GM18511 (cell line): ENCODE data around the gene SPRY4.
A peak's percentile ranks its signal among the peaks of the same experiment; 100 is the strongest.
"Not testable (repeated sequence)": the region's sequence is repeated elsewhere in the genome, so short reads cannot be mapped to it uniquely, and the experiment has no call there.

ENCODE experiments used
- ATAC-seq: cut with Tn5 transposase; IDR thresholded peaks from one replicate; pipeline ENCODE4 v1.9.1; 2021; ENCODE audit warnings: mild to moderate bottlenecking, moderate library complexity; ENCODE audit not compliant: unreplicated experiment

The SPRY4 gene

DNA sequence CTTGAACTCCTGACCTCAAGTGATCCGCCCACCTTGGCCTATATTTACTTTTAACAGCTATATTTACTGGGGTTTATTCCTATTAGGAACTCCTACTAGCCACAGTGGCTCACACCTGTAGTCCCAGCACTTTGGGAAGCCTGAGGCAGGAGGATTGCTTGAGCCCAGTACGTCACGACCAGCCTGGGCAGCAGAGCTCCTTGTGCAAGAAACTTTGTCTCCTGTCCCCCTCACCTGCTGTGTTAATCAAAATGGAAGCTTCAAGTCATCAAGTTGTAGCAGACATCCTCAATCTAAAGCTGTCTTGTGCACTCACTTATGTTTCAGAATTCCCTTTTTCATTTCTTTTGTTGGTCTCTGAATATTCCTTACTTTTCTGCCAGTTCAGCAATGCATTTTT, 15.0 kb upstream of the SPRY4 start:
- no peak for ATAC-seq

DNA sequence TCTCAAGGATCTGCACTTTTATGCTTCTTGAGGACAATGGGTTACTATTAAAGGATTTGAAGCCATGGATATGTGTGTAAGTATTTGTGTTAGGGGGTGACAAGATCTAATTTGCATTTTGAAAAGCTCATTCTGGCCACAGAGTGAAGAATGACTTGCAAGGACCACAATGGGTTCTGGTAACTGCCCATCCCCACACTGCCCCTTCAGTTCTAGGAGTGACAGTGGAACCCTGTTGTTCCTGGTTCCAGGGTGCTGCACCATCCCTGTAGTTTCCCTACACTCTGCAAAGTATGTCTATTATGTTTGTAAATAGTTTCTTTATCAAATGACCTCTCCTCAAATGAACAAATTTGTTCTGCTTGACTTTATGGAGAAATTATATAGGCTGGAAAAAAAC, 9.7 kb upstream of the SPRY4 start:
- no peak for ATAC-seq

DNA sequence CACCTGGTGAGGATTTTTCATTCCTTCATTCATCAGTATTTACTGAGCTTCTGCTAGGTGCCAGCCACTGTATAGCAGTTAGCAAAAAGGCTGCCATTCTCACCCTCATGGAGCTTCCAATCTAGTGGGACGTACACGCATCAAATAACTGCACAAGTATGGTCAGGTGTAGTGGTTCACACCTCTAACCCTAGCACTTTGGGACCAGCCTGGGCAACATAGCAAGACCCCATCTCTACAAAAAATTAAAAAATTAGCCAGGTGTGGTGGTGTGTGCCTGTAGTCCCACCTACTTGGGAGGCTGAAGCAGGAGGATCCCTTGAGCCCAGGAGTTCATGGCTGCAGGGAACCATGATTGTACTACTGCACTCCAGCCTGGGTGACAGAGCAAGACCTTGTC, 8.9 kb upstream of the SPRY4 start:
- not testable (repeated sequence) for ATAC-seq

DNA sequence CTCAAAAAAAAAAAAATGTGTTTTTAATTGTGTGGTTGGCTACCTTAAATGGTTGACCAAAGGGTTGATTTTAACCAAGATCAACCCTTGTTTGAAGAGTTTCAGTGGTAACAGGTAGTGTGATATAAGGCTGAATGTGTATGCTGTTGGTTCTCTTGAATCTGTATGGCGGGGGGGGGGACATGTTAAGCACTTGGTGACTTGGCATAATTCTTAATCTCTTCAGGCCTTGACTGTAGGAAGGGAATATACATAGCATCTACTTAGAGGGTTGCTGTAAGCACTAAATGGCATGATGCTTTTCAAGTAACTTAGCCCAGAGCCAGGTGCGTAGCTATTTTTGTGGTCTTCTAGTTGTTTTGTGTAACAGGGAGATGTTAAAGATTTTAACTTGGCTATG, 5.6 kb upstream of the SPRY4 start:
- ATAC-seq = no peak

DNA sequence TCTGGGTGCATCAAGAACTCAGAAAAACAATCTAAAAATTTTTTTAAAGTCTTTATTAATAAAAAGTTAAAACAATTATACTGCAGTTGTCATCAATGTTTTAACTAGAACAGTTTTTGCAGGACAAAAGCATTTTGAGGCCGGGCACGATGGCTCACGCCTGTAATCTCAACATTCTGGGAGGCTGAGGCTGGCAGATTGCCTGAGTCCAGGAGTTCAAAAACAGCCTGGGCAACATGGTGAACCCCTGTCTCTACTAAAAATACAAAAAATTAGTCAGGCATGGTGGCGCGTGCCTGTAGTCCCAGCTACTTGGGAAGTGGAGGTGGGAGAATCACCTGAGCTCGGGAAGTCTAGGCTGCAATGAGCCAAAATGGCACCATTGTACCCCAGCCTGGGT, 5.2 kb upstream of the SPRY4 start:
- ATAC-seq = no peak

DNA sequence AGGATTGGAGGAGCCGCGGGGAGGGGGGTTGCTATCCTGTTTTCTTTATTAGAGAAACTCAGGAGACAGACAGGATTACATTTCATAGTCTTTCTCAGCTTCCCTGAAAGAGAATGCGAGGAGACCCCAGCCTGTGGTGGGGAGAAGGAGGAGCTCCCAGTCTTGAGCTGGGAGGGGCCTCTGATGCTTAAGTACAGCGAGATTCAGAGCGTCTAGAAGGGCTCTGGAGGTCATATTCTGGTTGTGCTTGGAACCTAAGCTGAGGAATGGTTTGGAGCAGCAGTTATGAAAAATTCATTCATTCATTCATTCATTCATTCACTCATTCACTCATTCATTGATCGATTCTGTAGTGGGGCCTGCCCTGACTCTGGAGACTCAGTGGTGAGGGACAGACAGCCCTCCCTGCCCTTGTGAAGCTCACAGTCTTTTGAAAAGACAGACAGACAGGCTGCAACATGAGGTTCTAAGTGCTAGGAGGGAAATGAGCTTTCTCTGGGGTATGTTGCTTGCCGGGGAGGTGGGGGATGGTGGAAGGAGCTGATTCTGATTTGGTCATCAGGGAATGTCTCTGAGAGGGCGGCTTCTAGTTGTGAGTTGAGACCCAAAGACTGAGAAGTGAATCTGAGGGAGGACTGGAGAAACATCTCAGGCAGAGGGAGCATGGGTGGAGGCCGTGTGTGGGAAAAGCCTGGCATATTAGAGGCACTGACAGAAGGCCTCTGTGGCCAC, 2.5 kb upstream of the SPRY4 start:
- ATAC-seq = no peak

DNA sequence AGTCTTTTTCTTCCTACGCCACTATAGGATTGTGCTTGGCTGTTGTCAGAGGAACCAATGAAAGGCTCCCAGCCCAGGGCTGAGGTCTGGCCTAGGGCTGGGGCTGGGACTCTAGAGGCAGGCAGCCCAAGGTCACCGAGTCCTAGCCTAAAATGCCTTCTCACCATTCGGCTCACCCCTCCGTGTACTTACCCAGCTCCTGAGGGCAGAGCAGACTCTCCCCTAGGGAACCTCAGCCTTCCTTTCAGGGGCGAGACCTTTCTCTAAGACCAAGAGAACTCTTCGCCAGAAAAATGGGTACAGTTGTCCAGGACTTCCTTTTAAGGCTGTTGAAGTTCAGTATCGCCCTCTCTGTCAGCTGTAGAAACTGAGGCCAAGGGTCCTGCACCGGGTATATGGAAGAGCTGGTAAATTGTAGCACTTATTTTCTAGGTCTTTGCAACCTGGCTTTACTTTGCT, 1.7 kb upstream of the SPRY4 start:
- no peak for ATAC-seq

DNA sequence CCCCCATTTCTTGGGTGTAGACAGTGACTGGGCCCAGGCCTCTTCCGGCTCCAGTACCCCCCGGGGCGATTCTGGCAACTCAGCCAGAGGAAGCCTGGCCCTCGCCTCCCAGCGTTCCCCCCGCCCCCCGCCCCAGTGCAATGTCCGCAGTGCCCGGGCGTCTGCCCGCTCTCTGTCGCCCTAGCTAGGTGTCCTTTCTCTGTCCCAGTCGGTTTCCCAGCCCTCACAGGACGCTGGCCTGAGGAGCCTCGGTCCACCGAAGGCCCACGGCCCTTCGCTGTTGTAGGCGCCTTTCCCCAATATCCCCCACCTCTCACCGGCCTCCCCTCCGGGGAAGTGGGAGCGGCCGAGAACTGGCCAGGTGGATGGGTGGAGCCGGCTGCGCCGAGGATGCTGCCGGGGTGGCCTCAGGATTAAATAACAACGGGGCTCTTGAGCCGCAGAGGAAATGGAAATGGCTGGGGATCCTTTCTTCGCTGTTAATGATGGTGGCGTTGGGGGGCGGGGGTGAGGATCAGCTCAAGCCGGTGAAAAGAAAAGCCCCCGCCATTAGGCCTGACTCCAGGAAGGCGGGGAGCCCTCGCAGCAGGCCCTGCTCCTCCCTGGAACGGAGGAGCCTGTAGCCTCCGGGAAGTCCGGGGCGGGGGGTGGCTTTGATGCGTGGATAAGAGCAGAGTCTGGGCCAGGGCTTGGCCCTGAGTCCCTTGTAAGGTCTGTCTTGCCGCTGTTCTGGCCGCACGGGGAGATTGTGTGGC, 1.1 kb upstream of the SPRY4 start:
- ATAC-seq = peak; percentile 26

DNA sequence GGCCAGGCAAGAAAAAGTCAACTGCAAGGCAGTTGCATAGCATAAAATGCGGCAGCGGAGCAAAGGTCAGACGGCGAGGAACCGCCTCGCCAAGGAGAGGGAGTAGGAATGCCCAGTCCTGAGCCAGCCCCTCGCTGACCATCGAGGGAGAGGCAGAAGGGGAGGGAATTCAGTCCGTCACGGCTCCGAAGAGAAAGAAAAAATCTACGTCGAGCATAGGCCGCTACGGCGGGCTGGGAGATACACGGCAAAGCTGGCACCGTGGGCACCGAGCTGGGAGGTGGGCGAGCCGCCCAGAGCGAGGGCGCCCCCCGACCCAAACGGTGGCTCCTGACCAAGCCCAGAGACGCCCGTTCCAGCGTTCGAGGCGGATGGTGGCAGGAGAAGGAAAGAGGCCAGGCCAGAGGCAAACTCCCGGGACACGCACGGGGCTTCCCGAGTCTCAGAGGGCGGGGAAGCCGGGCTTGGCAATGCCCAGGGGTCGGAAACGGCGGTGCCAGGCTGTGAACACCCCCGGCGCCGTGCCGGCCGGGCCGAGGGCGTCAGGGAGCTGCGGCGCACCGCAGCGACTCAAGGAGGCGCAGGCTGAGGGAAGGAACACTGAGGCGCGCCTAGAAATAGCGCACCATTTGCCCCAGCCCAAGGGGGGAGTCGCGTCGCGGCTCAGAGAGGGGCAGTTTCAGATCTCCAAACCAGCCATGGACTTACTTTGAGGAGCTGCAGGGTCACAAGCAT, 518 bp downstream of the SPRY4 start:
- peak; percentile 51 for ATAC-seq

DNA sequence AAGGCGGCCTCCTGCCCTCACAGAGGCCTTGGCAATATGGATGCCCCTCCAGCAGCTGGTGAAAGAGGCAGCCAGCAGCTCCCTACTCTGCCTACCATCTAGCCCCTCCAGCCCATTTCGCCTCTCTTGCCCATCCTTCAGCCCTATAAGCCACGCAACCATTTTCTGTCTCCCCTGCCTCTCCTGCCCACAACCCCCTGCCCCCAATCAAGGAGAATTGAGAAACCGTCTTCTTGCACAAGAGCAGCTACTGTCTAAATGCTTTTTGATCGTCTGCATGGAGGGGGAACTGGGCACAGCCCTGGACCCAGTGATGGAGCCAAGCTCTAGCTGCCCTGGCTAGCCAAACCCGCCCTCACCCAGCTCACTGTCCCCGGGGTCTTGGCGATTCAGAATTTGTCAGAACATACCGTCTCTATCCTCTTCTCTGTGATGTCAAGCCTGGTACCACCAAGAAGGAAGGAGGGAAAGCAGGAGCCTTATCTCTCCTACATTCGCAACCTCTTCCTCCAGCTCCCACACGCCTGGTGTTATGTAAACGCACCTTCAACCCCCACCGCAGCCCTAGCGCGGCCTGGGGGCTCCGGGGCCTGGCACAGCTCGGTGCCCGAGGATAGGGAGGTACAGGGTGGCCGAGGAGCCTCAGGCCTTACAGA, 1.2 kb downstream of the SPRY4 start:
- no peak for ATAC-seq

DNA sequence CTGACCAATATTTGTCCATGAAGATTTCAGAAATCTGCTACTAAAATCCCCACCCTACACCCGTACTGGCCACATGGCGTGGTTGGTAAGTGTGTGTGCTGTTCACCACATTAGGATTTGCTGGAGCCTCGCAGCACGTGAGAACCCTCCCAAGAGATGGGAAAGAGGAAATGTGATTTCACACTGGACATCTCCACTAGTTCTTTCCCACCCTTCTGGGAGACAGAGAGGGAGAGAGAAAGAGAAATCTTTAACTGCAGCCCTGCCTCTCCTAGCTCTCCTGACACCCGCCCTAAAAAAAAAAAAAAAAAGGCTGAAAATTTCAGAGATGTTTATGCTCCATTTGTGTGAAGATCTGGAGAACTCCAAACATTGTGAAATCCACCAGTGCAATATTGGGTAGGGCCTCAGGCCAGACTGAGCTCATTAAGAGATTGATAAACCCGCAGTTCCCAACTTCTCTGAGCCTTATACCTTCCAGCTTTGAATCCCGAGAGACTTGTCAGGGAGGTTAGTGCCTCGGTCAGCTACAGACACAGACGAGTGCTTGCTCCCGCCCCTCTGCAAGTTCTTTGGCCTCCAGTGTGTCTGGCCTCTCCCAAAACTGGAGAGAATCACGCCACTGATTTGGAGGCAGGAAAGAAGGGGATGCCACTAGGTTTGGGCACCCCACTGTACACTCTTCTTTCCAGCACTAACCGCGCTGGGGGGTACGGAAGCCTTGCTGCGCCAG, 1.9 kb downstream of the SPRY4 start:
- no peak for ATAC-seq

DNA sequence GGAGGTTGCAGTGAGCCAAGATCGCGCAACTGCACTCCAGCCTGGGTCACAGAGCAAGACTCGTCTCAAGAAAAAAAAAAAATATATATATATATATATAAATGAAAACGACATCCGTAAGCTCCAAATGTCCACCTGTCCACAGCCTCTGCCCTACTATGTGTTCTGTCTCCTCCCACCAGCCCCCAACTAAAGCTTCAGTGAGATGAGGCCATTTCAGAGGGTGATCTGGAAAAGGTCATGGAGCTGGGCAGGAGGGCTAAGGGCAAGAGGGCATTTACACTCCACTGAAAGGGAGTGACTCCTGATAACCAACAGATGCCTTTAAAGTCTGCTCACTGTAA, 2.4 kb downstream of the SPRY4 start:
- ATAC-seq = no peak

DNA sequence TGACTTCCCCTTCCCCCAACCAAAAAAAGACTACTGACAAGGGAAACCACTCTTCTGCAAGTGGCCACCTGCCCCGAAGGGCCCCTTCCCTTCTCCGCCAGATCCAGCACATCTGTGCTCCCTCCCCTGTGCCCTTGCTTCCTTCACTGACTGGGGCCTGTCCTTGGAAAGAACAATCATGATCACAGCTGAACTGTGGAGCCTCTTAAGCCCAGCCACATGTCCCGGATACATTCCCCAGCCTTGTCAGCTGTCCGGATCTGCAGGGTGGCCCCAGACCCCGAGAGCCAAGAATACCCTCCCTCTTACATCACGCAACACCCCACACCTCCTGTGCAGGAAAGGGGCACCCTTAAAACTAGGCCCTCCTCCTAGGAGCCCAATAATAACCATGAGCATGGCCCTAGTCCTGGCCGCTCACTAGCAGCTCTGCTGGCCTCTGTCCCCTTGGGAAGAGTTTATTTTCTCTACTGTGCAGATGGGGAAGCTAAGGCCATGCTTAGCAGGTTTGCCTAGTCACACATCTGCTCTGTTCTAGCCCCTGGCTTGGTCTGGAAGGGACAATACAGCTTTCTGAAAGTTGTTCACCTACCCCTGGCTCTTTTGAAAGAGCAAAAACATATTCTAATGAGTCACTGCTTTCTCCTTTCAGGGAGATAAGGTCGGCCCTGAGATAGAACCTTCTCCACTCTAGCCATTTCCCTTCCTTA, 3.8 kb downstream of the SPRY4 start:
- no peak for ATAC-seq

DNA sequence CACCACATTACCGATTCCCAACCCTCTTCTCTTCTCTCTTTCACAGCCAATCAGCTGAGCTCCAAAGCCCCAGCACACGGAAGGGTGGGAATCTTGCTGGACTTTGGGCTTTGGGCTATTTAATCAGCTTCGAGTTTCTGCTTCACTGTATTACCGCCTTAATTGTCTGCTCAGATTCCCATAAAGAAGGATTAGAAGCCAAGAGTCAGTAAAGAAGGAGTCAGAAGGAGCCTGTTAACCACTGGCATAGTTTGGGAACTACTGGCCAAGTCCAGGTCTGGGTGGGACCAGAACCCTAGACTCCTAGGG, 4.4 kb downstream of the SPRY4 start:
- ATAC-seq = no peak

DNA sequence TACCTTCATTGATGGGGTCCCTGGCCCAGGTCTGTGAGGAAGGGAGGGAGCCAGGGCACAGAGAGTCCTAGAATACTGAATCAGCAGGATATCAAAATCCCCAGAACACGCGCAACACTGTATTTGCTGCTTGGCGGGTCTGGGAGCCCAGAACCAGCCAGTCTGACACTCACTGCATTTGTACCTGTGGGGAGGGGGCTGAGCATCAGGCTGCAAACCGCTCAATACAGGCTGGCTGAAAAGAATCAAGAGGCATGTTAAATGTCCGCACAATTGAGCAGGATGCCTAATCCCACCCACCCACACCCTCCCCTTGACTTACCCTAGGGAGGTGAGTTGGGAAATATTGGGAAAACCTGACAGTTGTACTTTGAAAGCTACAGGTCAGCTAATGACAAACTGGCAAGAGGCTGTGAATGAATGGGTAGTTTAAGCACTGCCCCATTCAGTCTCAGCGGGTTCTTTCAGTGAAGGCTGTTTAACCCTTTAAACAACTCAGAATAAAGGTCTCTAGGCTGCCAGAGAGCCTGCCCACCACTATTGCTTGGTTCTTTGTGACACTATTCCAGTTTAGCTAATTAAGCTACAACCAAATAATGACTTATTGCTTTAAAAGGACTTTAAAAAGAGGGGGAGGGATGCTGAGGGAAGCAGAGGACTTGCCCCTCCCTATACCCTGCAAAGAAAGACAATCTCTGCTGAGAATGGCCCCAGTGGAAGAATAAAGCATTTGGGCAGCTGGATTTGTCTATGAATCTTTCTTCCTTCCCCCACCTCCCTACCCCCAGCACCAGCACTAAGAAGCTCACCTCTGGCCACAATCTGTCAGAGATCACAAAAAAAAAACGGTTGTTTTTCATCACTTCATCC, 5.0 kb downstream of the SPRY4 start:
- ATAC-seq = no peak

DNA sequence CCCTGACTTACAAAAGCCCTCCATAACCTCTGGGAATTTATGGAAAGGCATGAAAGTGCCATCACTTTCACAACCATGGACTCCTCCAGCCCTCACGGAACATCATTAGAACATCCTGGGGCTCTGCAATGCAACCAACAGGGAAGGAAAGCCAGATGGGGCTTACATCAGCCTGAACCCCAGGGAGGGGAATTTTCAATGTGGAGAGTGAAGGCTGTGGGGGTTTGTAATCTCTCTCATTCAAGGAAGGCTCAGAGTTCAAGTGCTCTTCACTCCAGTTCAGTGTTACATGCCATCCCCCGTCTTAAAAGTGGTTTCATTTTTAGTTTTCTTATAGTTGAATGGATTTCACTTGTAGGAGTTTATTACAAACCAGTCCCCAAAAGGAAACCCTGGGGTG, 5.7 kb downstream of the SPRY4 start:
- no peak for ATAC-seq

DNA sequence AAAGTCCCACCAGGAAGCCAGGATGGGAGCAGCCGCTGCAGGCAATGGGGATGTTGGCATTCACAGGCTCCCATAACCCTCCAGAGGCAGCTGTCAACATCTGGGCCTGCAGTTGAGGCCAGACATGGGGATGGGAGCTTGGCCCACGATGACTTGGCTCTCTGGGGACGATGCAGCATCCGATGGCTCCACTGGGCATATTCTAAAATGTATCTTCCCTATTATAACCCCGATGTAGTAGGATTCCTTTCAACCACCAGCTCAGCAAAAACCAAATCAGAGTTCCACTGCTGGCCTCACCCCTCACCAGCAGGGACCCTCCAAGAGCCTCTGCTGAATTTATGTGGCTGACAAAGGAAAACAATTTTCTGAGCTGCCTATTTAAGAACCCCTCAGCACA, 7.1 kb downstream of the SPRY4 start:
- no peak for ATAC-seq

DNA sequence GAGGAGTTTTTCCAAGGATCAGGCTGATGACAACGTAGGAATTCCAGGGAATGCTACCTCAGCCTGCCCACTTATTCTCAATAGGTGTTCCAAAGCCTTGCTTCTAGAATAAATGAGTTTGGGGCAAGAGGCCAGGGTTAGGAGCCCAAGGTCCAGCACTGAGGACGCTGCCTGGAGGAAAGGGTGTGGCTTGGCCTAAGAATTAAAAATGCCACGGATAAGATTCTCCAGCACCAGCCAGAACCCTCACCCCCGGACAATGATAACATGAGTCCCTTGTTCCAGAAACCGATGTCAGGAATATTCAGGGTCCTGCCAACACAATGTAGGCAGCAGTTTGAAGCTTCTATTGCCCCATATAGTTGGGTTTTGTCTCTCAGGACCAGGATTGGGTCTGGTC, 7.6 kb downstream of the SPRY4 start:
- ATAC-seq = no peak

DNA sequence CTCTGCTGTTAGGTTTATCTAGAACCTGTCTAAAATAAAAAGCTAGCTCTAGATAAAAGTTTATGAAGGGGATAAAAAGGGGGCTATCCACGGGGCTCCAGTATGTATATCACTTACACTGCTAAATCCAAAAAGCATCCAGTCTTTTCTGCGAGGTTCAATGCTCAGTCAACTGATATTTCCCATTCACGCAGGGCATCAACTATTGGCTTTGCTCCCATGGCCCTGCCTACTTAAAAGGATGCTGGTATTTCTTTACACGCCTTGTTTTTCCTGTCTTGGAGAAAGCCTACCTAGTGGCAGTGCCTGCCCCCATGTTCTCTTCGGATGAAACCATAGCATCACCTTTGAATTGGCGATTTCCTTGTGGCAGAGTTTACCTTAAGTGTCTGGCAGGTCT, 8.1 kb downstream of the SPRY4 start:
- no peak for ATAC-seq
